IMR-90 (cell line): ENCODE measurements around the gene PRKACA. TPM values are rescaled to one million over a fixed set of nuclear protein-coding genes. Genes with fewer than 3 reads are reported as not detected.

Source experiments
- ATAC-seq: fragments of 200-7000 bp; cut with Tn5 transposase; 2 replicates; pipeline ENCODE4 v1.9.1; 2020; ENCODE audit warnings: low read depth, mild to moderate bottlenecking, moderate library complexity
- BruUV-seq: library from RNA; stranded (reverse); fragments of 400-500 nt; replicated peaks from 2 replicates; lab custom pipeline; 2021; lab: Mats Ljungman, UMichigan
- CTCF ChIA-PET: fragments of 300-600 bp; formaldehyde crosslinking; extraction: SDS; loops from one replicate; lab custom pipeline; 2021; ENCODE audit warnings: antibody characterized with exemption; lab: Yijun Ruan, JAX
- POLR2A ChIA-PET: fragments of 300-600 bp; sonication (Branson Sonifier 250); formaldehyde crosslinking; loops from one replicate; lab custom pipeline; 2022; ENCODE audit warnings: antibody characterized with exemption; ENCODE audit not compliant: unreplicated experiment; lab: Charles Lee
- DNase-seq: peaks from one replicate; pipeline ENCODE4 v3.0.0; 2013
- H2AFZ ChIP-seq: replicated peaks from 2 replicates; pipeline ENCODE3; 2013; ENCODE audit warnings: low read length, mild to moderate bottlenecking; ENCODE audit not compliant: poor library complexity
- H2AK5ac ChIP-seq: 2 replicates; pipeline ENCODE4 v1.6.1; 2013; ENCODE audit warnings: low read depth, low read length, inconsistent platforms
- H2AK9ac ChIP-seq: replicated peaks from 2 replicates; pipeline ENCODE3; 2013; ENCODE audit warnings: mild to moderate bottlenecking, low read depth, low read length, moderate library complexity; ENCODE audit not compliant: poor library complexity
- H2BK120ac ChIP-seq: 2 replicates; pipeline ENCODE4 v1.6.1; 2013; ENCODE audit warnings: low read depth, low read length, inconsistent platforms
- H2BK15ac ChIP-seq: 3 replicates; pipeline ENCODE4 v1.6.1; 2013; ENCODE audit warnings: low read depth, low read length, inconsistent platforms
- H2BK20ac ChIP-seq: 2 replicates; pipeline ENCODE4 v1.6.1; 2013; ENCODE audit warnings: low read depth, mild to moderate bottlenecking, inconsistent platforms, low read length, moderate library complexity
- H2BK5ac ChIP-seq: 2 replicates; pipeline ENCODE4 v1.6.1; 2013; ENCODE audit warnings: mild to moderate bottlenecking, low read depth, low read length, inconsistent platforms; ENCODE audit not compliant: poor library complexity, severe bottlenecking
- H3K14ac ChIP-seq: replicated peaks from 2 replicates; pipeline ENCODE4 v1.6.1; 2013; ENCODE audit warnings: low read depth, low read length, inconsistent platforms
- H3K18ac ChIP-seq: 2 replicates; pipeline ENCODE4 v1.6.1; 2013; ENCODE audit warnings: low read depth, low read length, control low read depth
- H3K23ac ChIP-seq: 2 replicates; pipeline ENCODE4 v1.6.1; 2013; ENCODE audit warnings: low read depth, low read length, inconsistent platforms
- H3K27ac ChIP-seq: 2 replicates; pipeline ENCODE4 v1.5.1; 2013; ENCODE audit warnings: mild to moderate bottlenecking, control low read depth, low read length; ENCODE audit not compliant: insufficient read depth
- H3K27me3 ChIP-seq: 2 replicates; pipeline ENCODE4 v1.6.1; 2013; ENCODE audit warnings: low read length; ENCODE audit not compliant: control insufficient read depth, insufficient read depth
- H3K36me3 ChIP-seq: 2 replicates; pipeline ENCODE4 v1.6.1; 2013; ENCODE audit warnings: low read length, mixed read lengths; ENCODE audit not compliant: control insufficient read depth, insufficient read depth
- H3K4ac ChIP-seq: 2 replicates; pipeline ENCODE4 v1.6.1; 2013; ENCODE audit warnings: low read depth, low read length, inconsistent platforms
- H3K4me1 ChIP-seq: 2 replicates; pipeline ENCODE4 v1.6.1; 2013; ENCODE audit warnings: low read length, mixed read lengths; ENCODE audit not compliant: control insufficient read depth, insufficient read depth
- H3K4me2 ChIP-seq: 2 replicates; pipeline ENCODE4 v1.6.1; 2013; ENCODE audit warnings: low read depth, mild to moderate bottlenecking, control low read depth, low read length, moderate library complexity
- H3K4me3 ChIP-seq: 2 replicates; pipeline ENCODE4 v1.5.1; 2013; ENCODE audit warnings: low read depth, mild to moderate bottlenecking, control low read depth, low read length, moderate library complexity; ENCODE audit not compliant: insufficient read depth
- H3K56ac ChIP-seq: 2 replicates; pipeline ENCODE4 v1.6.1; 2013; ENCODE audit warnings: low read length, inconsistent platforms; ENCODE audit not compliant: insufficient read depth; ENCODE audit errors: extremely low read depth
- H3K79me1 ChIP-seq, 2 experiments: 2 replicates each; pipeline ENCODE4 v1.6.1; 2013; ENCODE audit warnings: low read length in 2 of 2, inconsistent platforms in 1 of 2, low read depth in 1 of 2
- H3K9ac ChIP-seq: 2 replicates; pipeline ENCODE4 v1.6.1; 2013; ENCODE audit warnings: low read depth, low read length, control low read depth
- H3K9me1 ChIP-seq: 2 replicates; pipeline ENCODE4 v1.6.1; 2013; ENCODE audit warnings: low read length, inconsistent platforms; ENCODE audit not compliant: insufficient read depth
- H3K9me3 ChIP-seq: 2 replicates; pipeline ENCODE4 v1.6.1; 2013; ENCODE audit warnings: low read length; ENCODE audit not compliant: control insufficient read depth, insufficient read depth
- H4K20me1 ChIP-seq: 2 replicates; pipeline ENCODE4 v1.6.1; 2013; ENCODE audit warnings: low read length, inconsistent platforms; ENCODE audit not compliant: insufficient read depth
- H4K5ac ChIP-seq: 2 replicates; pipeline ENCODE4 v1.6.1; 2013; ENCODE audit warnings: mild to moderate bottlenecking, low read depth, low read length, control low read depth
- H4K8ac ChIP-seq, 2 experiments: 2 replicates each; pipeline ENCODE4 v1.6.1; 2013; ENCODE audit warnings: low read depth in 2 of 2, low read length in 2 of 2, control low read depth in 1 of 2, inconsistent platforms in 1 of 2
- H4K91ac ChIP-seq: 2 replicates; pipeline ENCODE4 v1.6.1; 2013; ENCODE audit warnings: low read depth, low read length, inconsistent platforms; ENCODE audit not compliant: insufficient read depth
- BHLHE40 ChIP-seq: fragments of 150-350 bp; IDR thresholded peaks from 2 replicates; pipeline ENCODE4 v1.6.1; 2016; ENCODE audit warnings: mild to moderate bottlenecking, low read depth, low read length
- CEBPB ChIP-seq: IDR thresholded peaks from 2 replicates; pipeline ENCODE4 v1.6.1; 2012; ENCODE audit warnings: low read depth, low read length, improper control_type of control experiment
- CHD1 ChIP-seq: IDR thresholded peaks from 2 replicates; pipeline ENCODE4 v1.6.1; 2012; ENCODE audit warnings: low read depth, low read length, improper control_type of control experiment
- CTCF ChIP-seq: conservative IDR thresholded peaks from 2 replicates; pipeline ENCODE4 v1.5.1; 2012; ENCODE audit warnings: mild to moderate bottlenecking, low read depth, low read length, improper control_type of control experiment
- ELK1 ChIP-seq: fragments of 150-350 bp; IDR thresholded peaks from 2 replicates; pipeline ENCODE4 v1.6.1; 2016; ENCODE audit warnings: low read depth, mild to moderate bottlenecking, low read length, moderate library complexity, borderline replicate concordance
- FOS ChIP-seq: fragments of 150-350 bp; IDR thresholded peaks from 2 replicates; pipeline ENCODE4 v1.6.1; 2016; ENCODE audit warnings: low read depth, low read length
- MAFK ChIP-seq: IDR thresholded peaks from 2 replicates; pipeline ENCODE4 v1.6.1; 2012; ENCODE audit warnings: low read depth, low read length, improper control_type of control experiment
- MAZ ChIP-seq: IDR thresholded peaks from 2 replicates; pipeline ENCODE4 v1.6.1; 2012; ENCODE audit warnings: low read depth, mild to moderate bottlenecking, low read length, improper control_type of control experiment, moderate library complexity, borderline replicate concordance
- MXI1 ChIP-seq: IDR thresholded peaks from 2 replicates; pipeline ENCODE4 v1.6.1; 2012; ENCODE audit warnings: low read depth, mild to moderate bottlenecking, low read length, moderate library complexity, borderline replicate concordance
- NFE2L2 ChIP-seq: fragments of 150-350 bp; IDR thresholded peaks from 2 replicates; pipeline ENCODE4 v1.6.1; 2016; ENCODE audit warnings: low read depth, mild to moderate bottlenecking, low read length
- POLR2A ChIP-seq: IDR thresholded peaks from 2 replicates; pipeline ENCODE4 v1.6.1; 2012; ENCODE audit warnings: mild to moderate bottlenecking, low read depth, low read length
- RAD21 ChIP-seq: IDR thresholded peaks from 2 replicates; pipeline ENCODE4 v1.6.1; 2012; ENCODE audit warnings: low read length, improper control_type of control experiment
- RCOR1 ChIP-seq: IDR thresholded peaks from 2 replicates; pipeline ENCODE4 v1.6.1; 2012; ENCODE audit warnings: mild to moderate bottlenecking, low read length, improper control_type of control experiment; ENCODE audit not compliant: insufficient replicate concordance
- RFX5 ChIP-seq: IDR thresholded peaks from 2 replicates; pipeline ENCODE4 v1.8.0; 2012; ENCODE audit warnings: low read depth, mild to moderate bottlenecking, low read length, moderate library complexity
- WGBS, 2 experiments: methylation state at CpG; one replicate each; pipeline versions ENCODE4 v1.1.5 to v1.1.7; 2013; ENCODE audit warnings: missing lambda C conversion rate in 2 of 2; ENCODE audit not compliant: insufficient read length in 1 of 2; ENCODE audit errors: extremely low coverage in 2 of 2; 5-methylcytosine and 5-hydroxymethylcytosine counted together
- dilution Hi-C: fragments of 300-500 bp; cut with HindIII; formaldehyde crosslinking; loops from one replicate; pipeline ENCODE4 v1.14.3; 2018; ENCODE audit warnings: low sequenced_read_pairs; ENCODE audit not compliant: unreplicated experiment
- in situ Hi-C: fragments of 300-500 bp; cut with MboI; formaldehyde crosslinking; loops from 3 replicates; pipeline ENCODE4 v1.14.3; 2019; ENCODE audit warnings: low sequenced_read_pairs, inconsistent platforms, mixed read lengths
- intact Hi-C: fragments of 100-400 bp; cut with micrococcal nuclease; formaldehyde crosslinking; loops from 2 replicates; pipeline ENCODE4 v1.10.0; 2022
- polyA plus RNA-seq, 3 experiments: library from polyadenylated mRNA; depleted of rRNA; stranded (reverse); fragments of >200 nt; gene quantifications; 2 replicates each; pipeline ENCODE4 v1.2.3, GENCODE V29; 2012; ENCODE audit warnings: low replicate concordance in 1 of 3
- total RNA-seq: library from RNA; depleted of rRNA; stranded (reverse); fragments of >200 nt; gene quantifications from 2 replicates; pipeline ENCODE4 v1.2.3, GENCODE V29; 2012

The PRKACA gene
- total and polyA plus RNA-seq, 2 of the 4 experiments (the other 2 are of a cell fraction), result 18.1 to 94.5 TPM

- TF ChIP-seq RCOR1, result no peak
Measured at GRCh38 chr19:14088634-14089411, 28.7 kb downstream of the PRKACA start (continued).

GRCh38 chr19:14086098-14086497 lies 31.5 kb downstream of the PRKACA start:
- no peak overlapping the region for H2BK15ac ChIP-seq
- POLR2A ChIA-PET, result no interaction called here
- no peak overlapping the region for H3K56ac ChIP-seq
- ATAC-seq, result no peak
- intact Hi-C loops (no loop called here), in situ Hi-C loops (loop anchor here (25.0 kb wide), 1 partner anchor 324 kb away; the partner anchor contains the start of genes C19orf53 and MRI1), dilution Hi-C loops (no loop called here)
- H3K9me3 ChIP-seq, result no peaks in the 10 kb centered on the region
- H2BK5ac ChIP-seq, result no peak overlapping the region
- H3K14ac ChIP-seq, result no peak overlapping the region
- TF ChIP-seq BHLHE40 (no peak), MXI1 (no peak), FOS (no peak), POLR2A (no peak), CTCF (no peak), RFX5 (no peak), ELK1 (no peak), CEBPB (no peak), RAD21 (no peak), MAFK (no peak), CHD1 (no peak), MAZ (no peak), NFE2L2 (no peak)
- H3K9me1 ChIP-seq, result 0 out of 2 replicates have a peak, but pooled peaks cover 4% of the 10 kb centered on the region
- no peak overlapping the region for H4K5ac ChIP-seq
- peaks cover 12% of the 10 kb centered on the region for H3K36me3 ChIP-seq
- H3K23ac ChIP-seq, result no peak overlapping the region
- BruUV-seq, result no TSS peak
- no peak overlapping the region for H3K18ac ChIP-seq
- no peak overlapping the region for H3K4me3 ChIP-seq
- no peak overlapping the region for H4K91ac ChIP-seq
- peaks cover 7% of the 10 kb centered on the region for H4K20me1 ChIP-seq
- no peak overlapping the region for H2AK9ac ChIP-seq
- CTCF ChIA-PET, result no interaction called here
- no peak overlapping the region for H2BK20ac ChIP-seq
- H3K27me3 ChIP-seq, result no peaks in the 10 kb centered on the region
- peaks cover 6 to 18% of the 10 kb centered on the region in 2 experiments for H3K79me1 ChIP-seq
- H3K27ac ChIP-seq, result no peak overlapping the region
- no peak overlapping the region for H4K8ac ChIP-seq
- H2AK5ac ChIP-seq, result no peak overlapping the region
- no peak overlapping the region for H3K4ac ChIP-seq
- WGBS, 2 experiments, result no CpG with 5 or more reads among the region's 5 CpGs
- H3K4me1 ChIP-seq, result peaks cover 6% of the 10 kb centered on the region
- no peak overlapping the region for H2BK120ac ChIP-seq
- DNase-seq, result no peak
- no peak overlapping the region for H2AFZ ChIP-seq
- no peak overlapping the region for H3K9ac ChIP-seq
- no peak overlapping the region for H3K4me2 ChIP-seq
